GM18858 (cell line): Measurements from ENCODE around the gene PRKG1.
"Not testable (repeated sequence)": the region's sequence is repeated elsewhere in the genome, so short reads cannot be mapped to it uniquely, and the experiment has no call there.

Experiments used
- ATAC-seq: cut with Tn5 transposase; IDR thresholded peaks from one replicate; pipeline ENCODE4 v1.9.1; 2021; ENCODE audit not compliant: unreplicated experiment

Gene PRKG1

GRCh38 chr10:51313773-51314478 lies 239.6 kb downstream of the PRKG1 start:
- ATAC-seq, result no peak

- no peak for ATAC-seq
Measured at GRCh38 chr10:51314481-51314880, 240.2 kb downstream of the PRKG1 start.

- ATAC-seq, result no peak
Measured at GRCh38 chr10:51318399-51319172, 244.3 kb downstream of the PRKG1 start.

- ATAC-seq, result no peak
Measured at GRCh38 chr10:51319173-51319435, 244.8 kb downstream of the PRKG1 start.

- no peak for ATAC-seq
Measured at GRCh38 chr10:51321300-51321699, 247.0 kb downstream of the PRKG1 start.

GRCh38 chr10:51321980-51322379 lies 247.7 kb downstream of the PRKG1 start:
- no peak for ATAC-seq

GRCh38 chr10:51325649-51326048 lies 251.4 kb downstream of the PRKG1 start:
- ATAC-seq, result no peak

- no peak for ATAC-seq
Measured at GRCh38 chr10:51326174-51326573, 251.9 kb downstream of the PRKG1 start.

GRCh38 chr10:51327432-51327831 lies 253.1 kb downstream of the PRKG1 start:
- no peak for ATAC-seq

- no peak for ATAC-seq
Measured at GRCh38 chr10:51340366-51340765, 266.1 kb downstream of the PRKG1 start.

GRCh38 chr10:51340845-51341610 lies 266.7 kb downstream of the PRKG1 start:
- no peak for ATAC-seq

GRCh38 chr10:51341745-51342144 lies 267.5 kb downstream of the PRKG1 start:
- not testable (repeated sequence) for ATAC-seq

GRCh38 chr10:51342381-51342780 lies 268.1 kb downstream of the PRKG1 start:
- ATAC-seq, result no peak

- ATAC-seq, result no peak
Measured at GRCh38 chr10:51343391-51343790, 269.1 kb downstream of the PRKG1 start.

- no peak for ATAC-seq
Measured at GRCh38 chr10:51344371-51344770, 270.1 kb downstream of the PRKG1 start.

GRCh38 chr10:51348622-51349021 lies 274.3 kb downstream of the PRKG1 start:
- no peak for ATAC-seq

- no peak for ATAC-seq
Measured at GRCh38 chr10:51357170-51357569, 282.9 kb downstream of the PRKG1 start.

GRCh38 chr10:51358227-51358626 lies 283.9 kb downstream of the PRKG1 start:
- ATAC-seq, result no peak

GRCh38 chr10:51363415-51363814 lies 289.1 kb downstream of the PRKG1 start:
- no peak for ATAC-seq

GRCh38 chr10:51364674-51365073 lies 290.4 kb downstream of the PRKG1 start:
- ATAC-seq, result no peak

GRCh38 chr10:51366044-51366443 lies 291.8 kb downstream of the PRKG1 start:
- no peak for ATAC-seq

- no peak for ATAC-seq
Measured at GRCh38 chr10:51367127-51367526, 292.8 kb downstream of the PRKG1 start.
